HCT116 (cell line): ENCODE measurements around the gene ANKRD49. TPM values are rescaled to one million over a fixed set of nuclear protein-coding genes. Genes with fewer than 3 reads are reported as not detected.
A peak's percentile ranks its signal among the peaks of the same experiment; 100 is the strongest.

Source experiments
- ATAC-seq: fragments of 200-7000 bp; cut with Tn5 transposase; 2 replicates; pipeline ENCODE4 v1.9.1; 2020; ENCODE audit warnings: mild to moderate bottlenecking, moderate library complexity
- BruUV-seq: library from RNA; stranded (reverse); fragments of 400-500 nt; replicated peaks from 2 replicates; lab custom pipeline; 2021; lab: Mats Ljungman, UMichigan
- CTCF ChIA-PET: fragments of 300-600 bp; sonication (Branson Sonifier 250); formaldehyde crosslinking; loops from one replicate; lab custom pipeline; 2021; ENCODE audit warnings: antibody characterized with exemption; lab: Charles Lee
- POLR2A ChIA-PET: fragments of 300-600, 350-600 bp; sonication (Branson Sonifier 250); formaldehyde crosslinking; loops from one replicate; lab custom pipeline; 2021; ENCODE audit warnings: antibody characterized with exemption; lab: Charles Lee
- RAD21 ChIA-PET, 2 experiments: fragments of 300-600 bp; sonication (Branson Sonifier 250); formaldehyde crosslinking; loops; one replicate each; lab custom pipeline; 2023; ENCODE audit warnings: low total read pairs in 2 of 2; ENCODE audit not compliant: uncharacterized antibody in 2 of 2, unreplicated experiment in 2 of 2, low non-redundant PET in 1 of 2; lab: Charles Lee
- DNase-seq: peaks from one replicate; pipeline ENCODE4 v3.0.0-alpha.2; 2010; ENCODE audit warnings: low read depth, low spot score
- H2AFZ ChIP-seq: fragments of 200-600 bp; shearing (Covaris generic), sonication (generic); 2 replicates; pipeline ENCODE4 v1.6.1; 2017; ENCODE audit warnings: low read depth, mixed run types, mixed read lengths, antibody characterized with exemption, low read length; ENCODE audit not compliant: poor library complexity, severe bottlenecking
- H3K27ac ChIP-seq: 2 replicates; pipeline ENCODE4 v1.5.1; 2012; ENCODE audit warnings: low read depth, low read length
- H3K27me3 ChIP-seq: fragments of 200-600 bp; sonication (generic); 2 replicates; pipeline ENCODE4 v1.6.1; 2016; ENCODE audit warnings: mixed run types, low read length, mixed read lengths; ENCODE audit not compliant: insufficient read depth
- H3K36me3 ChIP-seq, 2 experiments: fragments of 200-500 bp in 1 of 2; fragments of 200-600 bp in 1 of 2; sonication (Bioruptor generic) in 1 of 2; sonication (generic) in 1 of 2; 2 replicates each; pipeline versions ENCODE4 v1.5.1 to v1.6.1; 2014 to 2016; ENCODE audit warnings: low read length in 2 of 2, inconsistent platforms in 1 of 2, mixed read lengths in 1 of 2, mixed run types in 1 of 2; ENCODE audit not compliant: insufficient read depth in 2 of 2, control insufficient read depth in 1 of 2
- H3K4me1 ChIP-seq, 2 experiments: fragments of 200-600 bp in 1 of 2; sonication (generic) in 1 of 2; 2 replicates each; pipeline versions ENCODE4 v1.5.1 to v1.6.1; 2012 to 2017; ENCODE audit warnings: low read length in 2 of 2, inconsistent platforms in 1 of 2, mild to moderate bottlenecking in 1 of 2, mixed read lengths in 1 of 2, mixed run types in 1 of 2, moderate library complexity in 1 of 2; ENCODE audit not compliant: insufficient read depth in 2 of 2, control insufficient read depth in 1 of 2
- H3K4me2 ChIP-seq: fragments of 200-600 bp; sonication (generic); 2 replicates; pipeline ENCODE4 v1.6.1; 2017; ENCODE audit warnings: mixed run types, low read length, mixed read lengths
- H3K4me3 ChIP-seq, 2 experiments: fragments of 200-600 bp in 1 of 2; sonication (generic) in 1 of 2; replicated peaks in 1 of 2; 2 replicates each; pipeline ENCODE4 v1.5.1; 2011 to 2016; ENCODE audit warnings: low read length in 2 of 2, control low read depth in 1 of 2, low read depth in 1 of 2, mild to moderate bottlenecking in 1 of 2, mixed read lengths in 1 of 2, mixed run types in 1 of 2
- H3K79me2 ChIP-seq: fragments of 200-600 bp; sonication (generic); 2 replicates; pipeline ENCODE4 v1.6.1; 2017; ENCODE audit warnings: mild to moderate bottlenecking, mixed run types, low read length, moderate library complexity, mixed read lengths; ENCODE audit not compliant: insufficient read depth
- H3K9ac ChIP-seq: fragments of 200-600 bp; sonication (generic); 2 replicates; pipeline ENCODE4 v1.6.1; 2016; ENCODE audit warnings: low read length, mixed read lengths
- H3K9me2 ChIP-seq: fragments of 200-600 bp; sonication (generic), shearing (Covaris generic); 2 replicates; pipeline ENCODE4 v1.6.1; 2017; ENCODE audit warnings: mixed run types, mild to moderate bottlenecking, moderate library complexity; ENCODE audit not compliant: insufficient read depth
- H3K9me3 ChIP-seq, 2 experiments: fragments of 200-500 bp in 1 of 2; fragments of 200-600 bp in 1 of 2; sonication (Bioruptor generic) in 1 of 2; sonication (generic) in 1 of 2; 2 replicates each; pipeline ENCODE4 v1.6.1; 2014 to 2017; ENCODE audit warnings: low read length in 2 of 2, mixed read lengths in 2 of 2, inconsistent platforms in 1 of 2, low read depth in 1 of 2, mild to moderate bottlenecking in 1 of 2, mixed run types in 1 of 2, moderate library complexity in 1 of 2; ENCODE audit not compliant: control insufficient read depth in 1 of 2, insufficient read depth in 1 of 2
- H4K20me1 ChIP-seq: fragments of 200-600 bp; sonication (generic), shearing (Covaris generic); 2 replicates; pipeline ENCODE4 v1.6.1; 2017; ENCODE audit warnings: mixed run types, mild to moderate bottlenecking, moderate library complexity; ENCODE audit not compliant: insufficient read depth
- EZH2 ChIP-seq: fragments of 200-600 bp; sonication (generic); IDR thresholded peaks from 2 replicates; pipeline ENCODE4 v1.6.1; 2017; ENCODE audit warnings: antibody characterized with exemption, mixed run types
- POLR2A ChIP-seq: IDR thresholded peaks from 2 replicates; pipeline ENCODE4 v1.7.0; 2011; ENCODE audit warnings: borderline replicate concordance; ENCODE audit not compliant: insufficient read depth, insufficient read length; ENCODE audit errors: extremely low read depth
- SIN3A ChIP-seq: IDR thresholded peaks from 2 replicates; pipeline ENCODE4 v1.6.1; 2012; ENCODE audit warnings: low read depth
- SP1 ChIP-seq: IDR thresholded peaks from 2 replicates; pipeline ENCODE4 v1.6.1; 2012; ENCODE audit warnings: low read depth
- SRF ChIP-seq: IDR thresholded peaks from 2 replicates; pipeline ENCODE4 v1.6.1; 2012; ENCODE audit warnings: low read depth
- YY1 ChIP-seq: IDR thresholded peaks from 2 replicates; pipeline ENCODE4 v1.6.1; 2011; ENCODE audit warnings: low read length, low read depth, moderate library complexity, mild to moderate bottlenecking; ENCODE audit not compliant: insufficient replicate concordance; ENCODE audit errors: extremely low read depth
- intact Hi-C: fragments of 100-400 bp; cut with micrococcal nuclease; formaldehyde crosslinking; loops from 2 replicates; pipeline ENCODE4 v1.10.0; 2022
- total RNA-seq: library from RNA; stranded (reverse); gene quantifications from one replicate; pipeline ENCODE4 v1.2.1, GENCODE V29; 2021; ENCODE audit not compliant: unreplicated experiment
- TF ChIP-seq, protein P1 (sequence below): IDR thresholded peaks from 2 replicates; pipeline ENCODE4 v1.6.1; 2012; ENCODE audit warnings: low read depth
- TF ChIP-seq, protein P2 (sequence below): IDR thresholded peaks from 2 replicates; pipeline ENCODE4 v1.6.1; 2011; ENCODE audit warnings: mild to moderate bottlenecking, low read length, moderate library complexity; ENCODE audit not compliant: insufficient replicate concordance; ENCODE audit errors: extremely low read depth

ANKRD49 gene
- total RNA-seq, 1 experiment from 2014 or later: 8.2 TPM

DNA sequence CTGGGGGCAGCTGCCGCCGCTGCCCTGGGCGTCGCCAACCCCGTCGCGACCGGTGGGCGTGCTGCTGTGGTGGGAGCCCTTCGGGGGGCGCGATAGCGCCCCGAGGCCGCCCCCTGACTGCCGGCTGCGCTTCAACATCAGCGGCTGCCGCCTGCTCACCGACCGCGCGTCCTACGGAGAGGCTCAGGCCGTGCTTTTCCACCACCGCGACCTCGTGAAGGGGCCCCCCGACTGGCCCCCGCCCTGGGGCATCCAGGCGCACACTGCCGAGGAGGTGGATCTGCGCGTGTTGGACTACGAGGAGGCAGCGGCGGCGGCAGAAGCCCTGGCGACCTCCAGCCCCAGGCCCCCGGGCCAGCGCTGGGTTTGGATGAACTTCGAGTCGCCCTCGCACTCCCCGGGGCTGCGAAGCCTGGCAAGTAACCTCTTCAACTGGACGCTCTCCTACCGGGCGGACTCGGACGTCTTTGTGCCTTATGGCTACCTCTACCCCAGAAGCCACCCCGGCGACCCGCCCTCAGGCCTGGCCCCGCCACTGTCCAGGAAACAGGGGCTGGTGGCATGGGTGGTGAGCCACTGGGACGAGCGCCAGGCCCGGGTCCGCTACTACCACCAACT, 51.0 kb downstream of the ANKRD49 start:
- DNase-seq: no peak
- CTCF ChIA-PET: interaction anchor here (1.3 kb wide), 1 partner anchor 41 kb away, joined by 3 read pairs; no protein-coding TSS in a partner anchor
- peak overlapping the region; percentile 57 to 66 for H3K4me3 ChIP-seq

More for the DNA sequence above, 51.0 kb downstream of the ANKRD49 start:
- Histone ChIP-seq H3K9me2 (no peaks in the 10 kb centered on the region), H3K27me3 (no peaks in the 10 kb centered on the region), H3K27ac (peak overlapping the region; percentile 94), H3K4me2 (peak overlapping the region; percentile 71), H3K79me2 (peaks cover 9% of the 10 kb centered on the region; the same call in 1 of the 2 replicates), H4K20me1 (no peaks in the 10 kb centered on the region), H3K9ac (peak overlapping the region; percentile 75), H3K9me3 (no peaks in the 10 kb centered on the region), H2AFZ (no peak overlapping the region), H3K4me1 (peaks cover 8 to 20% of the 10 kb centered on the region in 2 experiments; a peak in 3 of 4 replicates), H3K36me3 (no peaks in the 10 kb centered on the region)
- ChIA-PET POLR2A (interaction anchor here (0.8 to 1.3 kb wide), 4 partner anchors 13 to 803 kb away, joined by 3 to 4 read pairs (median 4); partner anchors contain the start of genes C11orf54 and TAF1D), RAD21 (no interaction called here)
- intact Hi-C loops: no loop called here
- no TSS peak for BruUV-seq
- TF ChIP-seq YY1 (no peak), SRF (no peak), SIN3A (no peak), SP1 (no peak), EZH2 (no peak), POLR2A (no peak)
- TF ChIP-seq, protein P1, sequence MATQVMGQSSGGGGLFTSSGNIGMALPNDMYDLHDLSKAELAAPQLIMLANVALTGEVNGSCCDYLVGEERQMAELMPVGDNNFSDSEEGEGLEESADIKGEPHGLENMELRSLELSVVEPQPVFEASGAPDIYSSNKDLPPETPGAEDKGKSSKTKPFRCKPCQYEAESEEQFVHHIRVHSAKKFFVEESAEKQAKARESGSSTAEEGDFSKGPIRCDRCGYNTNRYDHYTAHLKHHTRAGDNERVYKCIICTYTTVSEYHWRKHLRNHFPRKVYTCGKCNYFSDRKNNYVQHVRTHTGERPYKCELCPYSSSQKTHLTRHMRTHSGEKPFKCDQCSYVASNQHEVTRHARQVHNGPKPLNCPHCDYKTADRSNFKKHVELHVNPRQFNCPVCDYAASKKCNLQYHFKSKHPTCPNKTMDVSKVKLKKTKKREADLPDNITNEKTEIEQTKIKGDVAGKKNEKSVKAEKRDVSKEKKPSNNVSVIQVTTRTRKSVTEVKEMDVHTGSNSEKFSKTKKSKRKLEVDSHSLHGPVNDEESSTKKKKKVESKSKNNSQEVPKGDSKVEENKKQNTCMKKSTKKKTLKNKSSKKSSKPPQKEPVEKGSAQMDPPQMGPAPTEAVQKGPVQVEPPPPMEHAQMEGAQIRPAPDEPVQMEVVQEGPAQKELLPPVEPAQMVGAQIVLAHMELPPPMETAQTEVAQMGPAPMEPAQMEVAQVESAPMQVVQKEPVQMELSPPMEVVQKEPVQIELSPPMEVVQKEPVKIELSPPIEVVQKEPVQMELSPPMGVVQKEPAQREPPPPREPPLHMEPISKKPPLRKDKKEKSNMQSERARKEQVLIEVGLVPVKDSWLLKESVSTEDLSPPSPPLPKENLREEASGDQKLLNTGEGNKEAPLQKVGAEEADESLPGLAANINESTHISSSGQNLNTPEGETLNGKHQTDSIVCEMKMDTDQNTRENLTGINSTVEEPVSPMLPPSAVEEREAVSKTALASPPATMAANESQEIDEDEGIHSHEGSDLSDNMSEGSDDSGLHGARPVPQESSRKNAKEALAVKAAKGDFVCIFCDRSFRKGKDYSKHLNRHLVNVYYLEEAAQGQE: no peak
- TF ChIP-seq, protein P2, sequence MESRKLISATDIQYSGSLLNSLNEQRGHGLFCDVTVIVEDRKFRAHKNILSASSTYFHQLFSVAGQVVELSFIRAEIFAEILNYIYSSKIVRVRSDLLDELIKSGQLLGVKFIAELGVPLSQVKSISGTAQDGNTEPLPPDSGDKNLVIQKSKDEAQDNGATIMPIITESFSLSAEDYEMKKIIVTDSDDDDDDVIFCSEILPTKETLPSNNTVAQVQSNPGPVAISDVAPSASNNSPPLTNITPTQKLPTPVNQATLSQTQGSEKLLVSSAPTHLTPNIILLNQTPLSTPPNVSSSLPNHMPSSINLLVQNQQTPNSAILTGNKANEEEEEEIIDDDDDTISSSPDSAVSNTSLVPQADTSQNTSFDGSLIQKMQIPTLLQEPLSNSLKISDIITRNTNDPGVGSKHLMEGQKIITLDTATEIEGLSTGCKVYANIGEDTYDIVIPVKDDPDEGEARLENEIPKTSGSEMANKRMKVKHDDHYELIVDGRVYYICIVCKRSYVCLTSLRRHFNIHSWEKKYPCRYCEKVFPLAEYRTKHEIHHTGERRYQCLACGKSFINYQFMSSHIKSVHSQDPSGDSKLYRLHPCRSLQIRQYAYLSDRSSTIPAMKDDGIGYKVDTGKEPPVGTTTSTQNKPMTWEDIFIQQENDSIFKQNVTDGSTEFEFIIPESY: no peak
- ATAC-seq: no peak; the same call in 1 of the 2 replicates
